ENCODE results near the gene RBPJL. TPM values are rescaled to one million over a fixed set of nuclear protein-coding genes. Genes with fewer than 3 reads are reported as not detected.

The RBPJL gene
- total and polyA plus RNA-seq, 2 of the 8 experiments (the other 6 are each of a cell fraction or from before 2014, with no cell fraction given): 0.67 to 1.3 TPM

GRCh38 chr20:45344168-45344860 lies 37.7 kb downstream of the RBPJL start (continued):
- TF ChIP-seq SAP30 (IDR thresholded peaks at IDR 0.05; ENCODE audit: insufficient read depth, insufficient replicate concordance, low read length) (no peak), CTCF (IDR thresholded peaks at IDR 0.05; ENCODE audit: control extremely low read depth in 1 of 3, insufficient read depth in 1 of 3, low read depth in 1 of 3, low read length in 3 of 3) (no peak), RFX5 (IDR thresholded peaks at IDR 0.05; ENCODE audit: borderline replicate concordance, low read depth, low read length) (no peak), RNF2 (IDR thresholded peaks at IDR 0.05; ENCODE audit: borderline replicate concordance, low read depth, low read length, missing control alignments, poor library complexity, severe bottlenecking) (no peak), RBBP5 (IDR thresholded peaks at IDR 0.05; ENCODE audit: borderline replicate concordance, low read depth, low read length) (no peak), NANOG (IDR thresholded peaks at IDR 0.05; ENCODE audit: insufficient read depth, low read depth, low read length, poor library complexity, severe bottlenecking) (no peak), GABPA (IDR thresholded peaks at IDR 0.05; ENCODE audit: borderline replicate concordance, insufficient read depth, low read length) (no peak), ZNF274 (IDR thresholded peaks at IDR 0.05; ENCODE audit: borderline replicate concordance, extremely low read depth, low read length) (no peak)
